Measurements from ENCODE around the gene MFNG.
"Not testable (repeated sequence)": the region's sequence is repeated elsewhere in the genome, so short reads cannot be mapped to it uniquely, and the experiment has no call there.

Gene MFNG

GRCh38 chr22:37472418-37473006, 13.7 kb downstream of the MFNG start:
- no peak overlapping the region for H3K4me3 ChIP-seq (ENCODE audit: low read length)
- peak; percentile 68 for TF ChIP-seq CTCF (IDR thresholded peaks at IDR 0.05; ENCODE audit: insufficient read depth, low read depth, low read length, missing control alignments)
- DNase-seq (ENCODE audit: low read depth) = peak; percentile 44

GRCh38 chr22:37471727-37472417, 14.3 kb downstream of the MFNG start:
- H3K4me3 ChIP-seq (ENCODE audit: low read length) = no peak overlapping the region
- no peak for TF ChIP-seq CTCF (IDR thresholded peaks at IDR 0.05; ENCODE audit: insufficient read depth, low read depth, low read length, missing control alignments)
- DNase-seq (ENCODE audit: low read depth) = no peak

GRCh38 chr22:37470087-37470445, 16.1 kb downstream of the MFNG start:
- H3K4me3 ChIP-seq (ENCODE audit: low read length) = no peak overlapping the region
- DNase-seq (ENCODE audit: low read depth) = no peak
- TF ChIP-seq CTCF (IDR thresholded peaks at IDR 0.05; ENCODE audit: insufficient read depth, low read depth, low read length, missing control alignments) = no peak

- no peak for DNase-seq (ENCODE audit: low read depth)
- no peak overlapping the region for H3K4me3 ChIP-seq (ENCODE audit: low read length)
- TF ChIP-seq CTCF (IDR thresholded peaks at IDR 0.05; ENCODE audit: insufficient read depth, low read depth, low read length, missing control alignments) = no peak
These were observed 16.6 kb downstream of the MFNG start for GRCh38 chr22:37469416-37470086.

- H3K4me3 ChIP-seq (ENCODE audit: low read length); DNase-seq (ENCODE audit: low read depth): not testable (repeated sequence)
These were observed 17.9 kb downstream of the MFNG start for GRCh38 chr22:37468201-37468695.

- DNase-seq (ENCODE audit: low read depth) = no peak
- TF ChIP-seq CTCF (IDR thresholded peaks at IDR 0.05; ENCODE audit: insufficient read depth, low read depth, low read length, missing control alignments) = no peak
- H3K4me3 ChIP-seq (ENCODE audit: low read length) = no peak overlapping the region
These were observed 18.7 kb downstream of the MFNG start for GRCh38 chr22:37467391-37467955.

GRCh38 chr22:37464181-37464580, 22.0 kb downstream of the MFNG start:
- no peak for TF ChIP-seq CTCF (IDR thresholded peaks at IDR 0.05; ENCODE audit: insufficient read depth, low read depth, low read length, missing control alignments)
- no peak for DNase-seq (ENCODE audit: low read depth)
- no peak overlapping the region for H3K4me3 ChIP-seq (ENCODE audit: low read length)
